GM23338 (cell line): Measurements from ENCODE around the gene TAF7. TPM values are rescaled to one million over a fixed set of nuclear protein-coding genes. Genes with fewer than 3 reads are reported as not detected.
"Not testable (repeated sequence)": the region's sequence is repeated elsewhere in the genome, so short reads cannot be mapped to it uniquely, and the experiment has no call there.

Source experiments
- ATAC-seq: fragments of 200-7000 bp; cut with Tn5 transposase; 3 replicates; pipeline ENCODE4 v1.9.1; 2020
- DNase-seq: peaks from one replicate; pipeline ENCODE4 v3.0.0-alpha.2; 2015; ENCODE audit warnings: low spot score
- H2AFZ ChIP-seq: fragments of 200-600 bp; sonication (generic); 2 replicates; pipeline ENCODE4 v1.8.0; 2016; ENCODE audit warnings: antibody characterized with exemption, mild to moderate bottlenecking, moderate library complexity
- H3F3A ChIP-seq: fragments of 200-600 bp; sonication (generic); replicated peaks from 2 replicates; pipeline ENCODE4 v1.8.0; 2017; ENCODE audit warnings: antibody characterized with exemption, mixed run types, low read depth
- H3K27ac ChIP-seq: fragments of 200-600 bp; sonication (generic); 2 replicates; pipeline ENCODE4 v1.6.1; 2016; ENCODE audit warnings: low read depth
- H3K27me3 ChIP-seq: fragments of 200-600 bp; sonication (generic); 2 replicates; pipeline ENCODE4 v1.8.0; 2016; ENCODE audit warnings: mild to moderate bottlenecking, mixed run types, moderate library complexity; ENCODE audit not compliant: insufficient read depth
- H3K36me3 ChIP-seq: fragments of 200-600 bp; sonication (generic); 2 replicates; pipeline ENCODE4 v1.8.0; 2016; ENCODE audit warnings: mild to moderate bottlenecking; ENCODE audit not compliant: insufficient read depth
- H3K4me1 ChIP-seq: fragments of 200-600 bp; sonication (generic); 2 replicates; pipeline ENCODE4 v1.8.0; 2016; ENCODE audit warnings: mild to moderate bottlenecking, moderate library complexity; ENCODE audit not compliant: insufficient read depth
- H3K4me2 ChIP-seq: fragments of 200-600 bp; sonication (generic); 2 replicates; pipeline ENCODE4 v1.7.1; 2017; ENCODE audit warnings: mixed run types
- H3K4me3 ChIP-seq: fragments of 200-600 bp; sonication (generic); 2 replicates; pipeline ENCODE4 v1.6.1; 2016; ENCODE audit warnings: mixed run types
- H3K79me2 ChIP-seq: fragments of 200-600 bp; sonication (generic); replicated peaks from 2 replicates; pipeline ENCODE4 v1.8.0; 2017; ENCODE audit warnings: mild to moderate bottlenecking; ENCODE audit not compliant: insufficient read depth
- H3K9me2 ChIP-seq: fragments of 200-600 bp; sonication (generic); 2 replicates; pipeline ENCODE4 v1.8.0; 2017; ENCODE audit not compliant: insufficient read depth
- H4K20me1 ChIP-seq: fragments of 200-600 bp; sonication (generic); replicated peaks from 2 replicates; pipeline ENCODE4 v1.8.0; 2017; ENCODE audit warnings: mild to moderate bottlenecking; ENCODE audit not compliant: insufficient read depth
- H3K27ac Mint-ChIP-seq: 2 replicates; pipeline ENCODE4 v1.8.0; 2020; ENCODE audit warnings: inconsistent platforms, mild to moderate bottlenecking, moderate library complexity, mixed read lengths
- H3K27me3 Mint-ChIP-seq: 3 replicates; pipeline ENCODE4 v1.8.0; 2022; ENCODE audit warnings: low read depth, mild to moderate bottlenecking, moderate library complexity, mixed read lengths, inconsistent platforms; ENCODE audit not compliant: insufficient read depth, poor library complexity
- H3K36me3 Mint-ChIP-seq: 3 replicates; pipeline ENCODE4 v1.8.0; 2021; ENCODE audit warnings: low read depth, mild to moderate bottlenecking, inconsistent platforms, moderate library complexity, mixed read lengths
- H3K4me1 Mint-ChIP-seq: 3 replicates; pipeline ENCODE4 v1.8.0; 2020; ENCODE audit warnings: mild to moderate bottlenecking, inconsistent platforms, mixed read lengths
- H3K4me3 Mint-ChIP-seq: 3 replicates; pipeline ENCODE4 v1.8.0; 2021; ENCODE audit warnings: moderate library complexity, mild to moderate bottlenecking, inconsistent platforms, mixed read lengths
- H3K9me3 Mint-ChIP-seq: 3 replicates; pipeline ENCODE4 v1.8.0; 2020; ENCODE audit warnings: moderate library complexity, mild to moderate bottlenecking, inconsistent platforms, mixed read lengths
- CREB1 ChIP-seq: fragments of 250-450 bp; sonication (Bioruptor Pico); IDR thresholded peaks from 2 replicates; pipeline ENCODE4 v1.5.0; 2020; ENCODE audit warnings: low read depth, mild to moderate bottlenecking, moderate library complexity
- EZH2phosphoT487 ChIP-seq: fragments of 200-600 bp; sonication (generic); IDR thresholded peaks from one replicate; pipeline ENCODE4 v1.8.1; 2018; ENCODE audit warnings: antibody characterized with exemption; ENCODE audit not compliant: unreplicated experiment
- JUNB ChIP-seq: IDR thresholded peaks from one replicate; pipeline ENCODE4 v1.6.1; 2016; ENCODE audit warnings: antibody characterized with exemption; ENCODE audit not compliant: unreplicated experiment
- NANOG ChIP-seq: IDR thresholded peaks from 2 replicates; pipeline ENCODE4 v1.6.1; 2016; ENCODE audit warnings: antibody characterized with exemption, borderline replicate concordance
- POLR2AphosphoS5 ChIP-seq: IDR thresholded peaks from 2 replicates; pipeline ENCODE4 v1.6.1; 2016; ENCODE audit warnings: antibody characterized with exemption, low read depth
- STAT1 ChIP-seq: IDR thresholded peaks from one replicate; pipeline ENCODE4 v1.6.1; 2016; ENCODE audit warnings: antibody characterized with exemption; ENCODE audit not compliant: unreplicated experiment
- ZNF114 ChIP-seq: fragments of 250-450 bp; sonication (Bioruptor Pico); IDR thresholded peaks from 2 replicates; pipeline ENCODE4 v1.5.0; 2020; ENCODE audit warnings: mild to moderate bottlenecking, moderate library complexity
- polyA plus RNA-seq: library from polyadenylated mRNA; unstranded; fragments of >200 nt; fragmentation: Nextera tagmentation; extraction: Ambion mirVana; gene quantifications from 2 replicates; pipeline ENCODE4 v1.2.1, GENCODE V29; 2016
- total RNA-seq: library from RNA; depleted of rRNA; stranded (reverse); fragments of >200 nt; shearing (Covaris generic); gene quantifications from 2 replicates; pipeline ENCODE4 v1.2.3, GENCODE V29; 2014
- TF ChIP-seq, protein P1 (sequence below), 2 experiments: fragments of 200-600 bp in 1 of 2; sonication (generic) in 1 of 2; conservative IDR thresholded peaks; 2 replicates each; pipeline versions ENCODE4 v1.5.1 to v1.6.1; 2016 to 2017; ENCODE audit warnings: antibody characterized with exemption in 2 of 2, low read depth in 2 of 2, mild to moderate bottlenecking in 2 of 2, moderate library complexity in 1 of 2
- TF ChIP-seq, protein P2 (sequence below): IDR thresholded peaks from 2 replicates; pipeline ENCODE4 v1.6.1; 2016; ENCODE audit warnings: antibody characterized with exemption

Gene TAF7
- total and polyA plus RNA-seq, 2 experiments from 2014 or later: 92.0 to 217 TPM

DNA sequence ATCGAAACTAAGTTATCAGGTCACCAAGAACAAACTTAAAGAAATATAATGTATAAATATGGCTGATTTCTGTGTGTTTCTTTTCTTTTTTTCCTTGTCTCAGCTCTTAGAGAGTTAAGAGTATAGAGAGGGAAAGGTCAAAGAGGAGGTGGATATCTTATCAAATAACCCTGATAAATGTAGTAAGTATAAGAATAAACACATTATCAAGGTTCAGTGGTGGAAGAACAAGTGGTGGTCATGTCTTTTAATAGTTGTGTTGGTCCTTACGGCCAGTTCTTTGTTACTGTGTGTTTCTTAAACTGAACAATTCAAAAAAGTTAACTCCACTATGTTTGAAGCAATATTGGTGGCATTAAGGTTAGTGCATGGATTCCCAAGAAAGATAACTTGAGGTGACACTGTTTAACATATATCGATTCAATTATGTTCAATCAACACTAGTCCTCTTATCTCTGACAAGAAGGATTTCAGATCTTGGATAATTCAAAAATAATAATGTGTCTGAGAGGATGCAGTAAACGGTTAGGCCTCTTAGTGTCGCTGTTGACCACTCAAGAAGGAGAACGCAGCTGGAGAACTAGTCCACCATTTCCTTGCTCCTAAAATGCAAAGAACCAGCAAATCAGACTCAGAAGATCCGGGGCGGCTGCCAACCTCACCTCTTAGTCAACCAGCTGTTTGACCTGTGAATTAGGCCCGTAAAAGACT is 22.8 kb upstream of the TAF7 start, which contains the start of gene PCDHGA3:
Gene PCDHGA3, plus strand, starts transcription at position 588 of the 711 bp plus-strand sequence. CDS start 205 bp downstream, outside the sequence.
- Histone ChIP-seq H3K4me1 (no peaks in the 10 kb centered on the region), H3F3A (no peaks in the 10 kb centered on the region), H2AFZ (peak within 1 kb of the TSS; percentile 66; the same call in 1 of the 2 replicates), H3K27me3 (no peaks in the 10 kb centered on the region), H3K27ac (no peak within 1 kb of the TSS), H3K4me3 (no peak within 1 kb of the TSS), H3K79me2 (no peaks in the 10 kb centered on the region), H4K20me1 (no peaks in the 10 kb centered on the region), H3K9me2 (no peaks in the 10 kb centered on the region), H3K36me3 (no peaks in the 10 kb centered on the region), H3K4me2 (no peak within 1 kb of the TSS)
- Mint-ChIP-seq H3K27ac (no peak within 1 kb of the TSS), H3K36me3 (peaks cover 38% of the 10 kb centered on the region), H3K27me3 (peaks cover 2% of the 10 kb centered on the region), H3K9me3 (peaks cover 76% of the 10 kb centered on the region), H3K4me3 (no peak within 1 kb of the TSS), H3K4me1 (no peaks in the 10 kb centered on the region; the same call in 2 of the 3 replicates)
- DNase-seq: peak; percentile 79
- TF ChIP-seq NANOG: no peak
- TF ChIP-seq, protein P1, sequence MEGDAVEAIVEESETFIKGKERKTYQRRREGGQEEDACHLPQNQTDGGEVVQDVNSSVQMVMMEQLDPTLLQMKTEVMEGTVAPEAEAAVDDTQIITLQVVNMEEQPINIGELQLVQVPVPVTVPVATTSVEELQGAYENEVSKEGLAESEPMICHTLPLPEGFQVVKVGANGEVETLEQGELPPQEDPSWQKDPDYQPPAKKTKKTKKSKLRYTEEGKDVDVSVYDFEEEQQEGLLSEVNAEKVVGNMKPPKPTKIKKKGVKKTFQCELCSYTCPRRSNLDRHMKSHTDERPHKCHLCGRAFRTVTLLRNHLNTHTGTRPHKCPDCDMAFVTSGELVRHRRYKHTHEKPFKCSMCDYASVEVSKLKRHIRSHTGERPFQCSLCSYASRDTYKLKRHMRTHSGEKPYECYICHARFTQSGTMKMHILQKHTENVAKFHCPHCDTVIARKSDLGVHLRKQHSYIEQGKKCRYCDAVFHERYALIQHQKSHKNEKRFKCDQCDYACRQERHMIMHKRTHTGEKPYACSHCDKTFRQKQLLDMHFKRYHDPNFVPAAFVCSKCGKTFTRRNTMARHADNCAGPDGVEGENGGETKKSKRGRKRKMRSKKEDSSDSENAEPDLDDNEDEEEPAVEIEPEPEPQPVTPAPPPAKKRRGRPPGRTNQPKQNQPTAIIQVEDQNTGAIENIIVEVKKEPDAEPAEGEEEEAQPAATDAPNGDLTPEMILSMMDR (conservative IDR thresholded peaks at IDR 0.05; ENCODE audit: low read depth in 2 of 2): peak; percentile 72 to 74
- no peak for TF ChIP-seq ZNF114 (CRISPR knock-in tag)
- ATAC-seq: no peak

DNA sequence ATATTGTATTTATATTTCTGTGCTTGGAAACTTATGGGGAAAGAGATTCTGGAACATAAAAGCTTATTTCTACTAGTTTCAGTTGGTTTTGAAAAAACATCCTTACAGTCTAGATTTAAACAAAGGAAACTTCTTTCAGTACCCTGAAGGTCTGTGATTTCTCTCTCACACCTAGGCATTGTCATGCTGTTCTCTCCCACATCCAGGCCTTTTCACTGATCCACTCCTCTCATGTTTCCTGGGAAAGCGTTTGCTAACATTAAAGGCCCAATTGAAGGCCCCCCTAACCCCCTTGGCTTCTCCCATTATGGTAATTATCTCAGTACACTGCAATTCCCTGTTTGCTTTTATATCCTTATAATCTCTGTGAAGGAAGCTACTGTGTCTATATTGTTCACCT is 22.2 kb upstream of the TAF7 start:
- H3F3A ChIP-seq: no peaks in the 10 kb centered on the region
- TF ChIP-seq ZNF114 (CRISPR knock-in tag) (no peak), STAT1 (no peak), CREB1 (CRISPR knock-in tag) (no peak), NANOG (no peak), POLR2AphosphoS5 (no peak), EZH2phosphoT487 (no peak), JUNB (no peak)
- TF ChIP-seq, protein P2, sequence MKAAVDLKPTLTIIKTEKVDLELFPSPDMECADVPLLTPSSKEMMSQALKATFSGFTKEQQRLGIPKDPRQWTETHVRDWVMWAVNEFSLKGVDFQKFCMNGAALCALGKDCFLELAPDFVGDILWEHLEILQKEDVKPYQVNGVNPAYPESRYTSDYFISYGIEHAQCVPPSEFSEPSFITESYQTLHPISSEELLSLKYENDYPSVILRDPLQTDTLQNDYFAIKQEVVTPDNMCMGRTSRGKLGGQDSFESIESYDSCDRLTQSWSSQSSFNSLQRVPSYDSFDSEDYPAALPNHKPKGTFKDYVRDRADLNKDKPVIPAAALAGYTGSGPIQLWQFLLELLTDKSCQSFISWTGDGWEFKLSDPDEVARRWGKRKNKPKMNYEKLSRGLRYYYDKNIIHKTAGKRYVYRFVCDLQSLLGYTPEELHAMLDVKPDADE: no peak
- TF ChIP-seq, protein P1 (conservative IDR thresholded peaks at IDR 0.05; ENCODE audit: low read depth in 2 of 2): no peak
- H3K79me2 ChIP-seq: no peaks in the 10 kb centered on the region
- H3K4me3 Mint-ChIP-seq: no peak overlapping the region
- H3K4me3 ChIP-seq: no peak overlapping the region
- ATAC-seq (no peak), DNase-seq (no peak)
- peaks cover 80% of the 10 kb centered on the region for H3K9me3 Mint-ChIP-seq
- H3K27me3 ChIP-seq: no peaks in the 10 kb centered on the region
- H3K4me1 Mint-ChIP-seq: no peaks in the 10 kb centered on the region; the same call in 2 of the 3 replicates
- H4K20me1 ChIP-seq: no peaks in the 10 kb centered on the region
- H3K36me3 ChIP-seq: no peaks in the 10 kb centered on the region
- H3K36me3 Mint-ChIP-seq: peaks cover 42% of the 10 kb centered on the region
- peaks cover 2% of the 10 kb centered on the region for H3K27me3 Mint-ChIP-seq
- H3K4me1 ChIP-seq: no peaks in the 10 kb centered on the region
- no peak overlapping the region for H2AFZ ChIP-seq
- H3K4me2 ChIP-seq: no peak overlapping the region
- H3K27ac Mint-ChIP-seq: no peak overlapping the region
- H3K27ac ChIP-seq: no peak overlapping the region
- H3K9me2 ChIP-seq: no peaks in the 10 kb centered on the region

DNA sequence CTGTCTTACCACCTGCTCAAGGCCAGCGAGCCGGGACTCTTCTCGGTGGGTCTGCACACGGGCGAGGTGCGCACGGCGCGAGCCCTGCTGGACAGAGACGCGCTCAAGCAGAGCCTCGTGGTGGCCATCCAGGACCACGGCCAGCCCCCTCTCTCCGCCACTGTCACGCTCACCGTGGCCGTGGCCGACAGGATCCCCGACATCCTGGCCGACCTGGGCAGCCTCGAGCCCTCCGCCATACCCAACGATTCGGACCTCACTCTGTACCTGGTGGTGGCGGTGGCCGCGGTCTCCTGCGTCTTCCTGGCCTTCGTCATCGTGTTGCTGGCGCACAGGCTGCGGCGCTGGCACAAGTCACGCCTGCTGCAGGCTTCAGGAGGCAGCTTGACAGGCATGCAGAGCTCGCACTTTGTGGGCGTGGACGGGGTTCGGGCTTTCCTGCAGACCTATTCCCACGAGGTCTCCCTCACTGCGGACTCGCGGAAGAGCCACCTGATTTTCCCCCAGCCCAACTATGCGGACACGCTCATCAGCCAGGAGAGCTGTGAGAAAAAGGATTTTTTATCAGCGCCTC is 20.3 kb upstream of the TAF7 start:
- H3K4me1 Mint-ChIP-seq, H3K4me3 Mint-ChIP-seq: not testable (repeated sequence)
- peaks cover 72% of the 10 kb centered on the region for H3K9me3 Mint-ChIP-seq

More for the DNA sequence above, 20.3 kb upstream of the TAF7 start:
- H3K79me2 ChIP-seq, ATAC-seq, H3K9me2 ChIP-seq, H3K4me1 ChIP-seq, H4K20me1 ChIP-seq, H3K27ac ChIP-seq, H3K27me3 Mint-ChIP-seq, H3K4me3 ChIP-seq, H3F3A ChIP-seq, H3K27me3 ChIP-seq, H3K36me3 ChIP-seq, H3K4me2 ChIP-seq, DNase-seq, H3K27ac Mint-ChIP-seq, H2AFZ ChIP-seq: not testable (repeated sequence)
- H3K36me3 Mint-ChIP-seq: peaks cover 33% of the 10 kb centered on the region
